Karpas-422 (cell line): ENCODE measurements around the gene ASB7. TPM values are rescaled to one million over a fixed set of nuclear protein-coding genes. Genes with fewer than 3 reads are reported as not detected.

Experiments used
- DNase-seq: peaks from one replicate; pipeline ENCODE4 v3.0.0-alpha.2; 2015
- H2AFZ ChIP-seq: fragments of 200-600 bp; sonication (generic); 2 replicates; pipeline ENCODE4 v1.6.1; 2014; ENCODE audit warnings: antibody characterized with exemption, low read length, mixed read lengths
- H3K27ac ChIP-seq: fragments of 200-600 bp; sonication (generic); 2 replicates; pipeline ENCODE4 v1.5.1; 2014; ENCODE audit warnings: mild to moderate bottlenecking, low read length, moderate library complexity
- H3K27me3 ChIP-seq: fragments of 200-600 bp; sonication (generic); 2 replicates; pipeline ENCODE4 v1.6.1; 2014; ENCODE audit warnings: low read length, mixed read lengths
- H3K36me3 ChIP-seq: fragments of 200-600 bp; sonication (generic); 2 replicates; pipeline ENCODE4 v1.6.1; 2014; ENCODE audit warnings: low read length, mixed read lengths; ENCODE audit not compliant: insufficient read depth
- H3K4me1 ChIP-seq: fragments of 200-600 bp; sonication (generic); 2 replicates; pipeline ENCODE4 v1.6.1; 2014; ENCODE audit warnings: mild to moderate bottlenecking, low read length, mixed read lengths
- H3K4me2 ChIP-seq: fragments of 200-600 bp; sonication (generic); 2 replicates; pipeline ENCODE4 v1.6.1; 2014; ENCODE audit warnings: low read length, low read depth, mild to moderate bottlenecking; ENCODE audit not compliant: poor library complexity, severe bottlenecking
- H3K4me3 ChIP-seq: fragments of 200-600 bp; sonication (generic); 2 replicates; pipeline ENCODE4 v1.5.1; 2014; ENCODE audit warnings: mild to moderate bottlenecking, antibody characterized with exemption, low read length, mixed read lengths
- H3K79me2 ChIP-seq: fragments of 200-600 bp; sonication (generic); 2 replicates; pipeline ENCODE4 v1.6.1; 2014; ENCODE audit warnings: mild to moderate bottlenecking, low read length, mixed read lengths
- H3K9ac ChIP-seq: fragments of 200-600 bp; sonication (generic); 2 replicates; pipeline ENCODE4 v1.6.0; 2014; ENCODE audit warnings: low read length
- H3K9me2 ChIP-seq: fragments of 200-600 bp; sonication (generic), shearing (Covaris generic); replicated peaks from 2 replicates; pipeline ENCODE4 v1.6.0; 2014; ENCODE audit warnings: mild to moderate bottlenecking, low read length, moderate library complexity; ENCODE audit not compliant: insufficient read depth
- H3K9me3 ChIP-seq: fragments of 300-700, 200-600 bp; sonication (generic); 2 replicates; pipeline ENCODE4 v1.6.1; 2014; ENCODE audit warnings: low read length, mixed read lengths
- H4K20me1 ChIP-seq: fragments of 200-600 bp; sonication (generic); 2 replicates; pipeline ENCODE4 v1.6.1; 2014; ENCODE audit warnings: mild to moderate bottlenecking, antibody characterized with exemption, low read length, low read depth; ENCODE audit not compliant: insufficient read depth
- total RNA-seq: library from RNA; depleted of rRNA; stranded (reverse); fragments of >200 nt; shearing (Covaris generic); gene quantifications from 2 replicates; pipeline ENCODE4 v1.2.3, GENCODE V29; 2014; ENCODE audit warnings: low replicate concordance

Gene ASB7
- total RNA-seq, 1 experiment from 2014 or later = 23.9 TPM

GRCh38 chr15:100616700-100617099, 14.3 kb downstream of the ASB7 start:
- DNase-seq = no peak
- H3K4me3 ChIP-seq = no peak overlapping the region
- peaks cover 32% of the 10 kb centered on the region; the same call in 1 of the 2 replicates for H4K20me1 ChIP-seq
- H3K27me3 ChIP-seq = no peaks in the 10 kb centered on the region
- no peak overlapping the region for H3K27ac ChIP-seq
- H3K36me3 ChIP-seq = peaks cover 40% of the 10 kb centered on the region
- peaks cover 19% of the 10 kb centered on the region for H3K79me2 ChIP-seq
- no peaks in the 10 kb centered on the region for H3K9me3 ChIP-seq
- no peak overlapping the region for H2AFZ ChIP-seq
- no peak overlapping the region for H3K4me2 ChIP-seq
- H3K9me2 ChIP-seq = no peaks in the 10 kb centered on the region
- peaks cover 11% of the 10 kb centered on the region for H3K4me1 ChIP-seq
- H3K9ac ChIP-seq = no peak overlapping the region

GRCh38 chr15:100623301-100623700, 20.9 kb downstream of the ASB7 start:
- H3K4me2 ChIP-seq = no peak overlapping the region
- H2AFZ ChIP-seq = no peak overlapping the region
- H3K4me3 ChIP-seq = no peak overlapping the region
- no peak overlapping the region for H3K27ac ChIP-seq
- H3K79me2 ChIP-seq = peaks cover 7% of the 10 kb centered on the region
- H3K36me3 ChIP-seq = peaks cover 19% of the 10 kb centered on the region
- H3K27me3 ChIP-seq = no peaks in the 10 kb centered on the region
- H4K20me1 ChIP-seq = peaks cover 17% of the 10 kb centered on the region
- H3K4me1 ChIP-seq = peaks cover 28% of the 10 kb centered on the region
- H3K9me3 ChIP-seq = no peaks in the 10 kb centered on the region
- H3K9me2 ChIP-seq = no peaks in the 10 kb centered on the region
- DNase-seq = peak; percentile 59
- no peak overlapping the region for H3K9ac ChIP-seq

GRCh38 chr15:100627789-100628395, 25.5 kb downstream of the ASB7 start:
- peaks cover 44% of the 10 kb centered on the region for H3K79me2 ChIP-seq
- H3K4me1 ChIP-seq = peaks cover 11% of the 10 kb centered on the region
- H3K4me3 ChIP-seq = no peak overlapping the region
- no peak overlapping the region for H2AFZ ChIP-seq
- peaks cover 16% of the 10 kb centered on the region for H4K20me1 ChIP-seq
- H3K4me2 ChIP-seq = no peak overlapping the region
- DNase-seq = peak; percentile 89
- no peak overlapping the region for H3K9ac ChIP-seq
- H3K36me3 ChIP-seq = peaks cover 18% of the 10 kb centered on the region; the same call in 1 of the 2 replicates
- H3K27ac ChIP-seq = no peak overlapping the region
- H3K27me3 ChIP-seq = no peaks in the 10 kb centered on the region
- no peaks in the 10 kb centered on the region for H3K9me2 ChIP-seq
- no peaks in the 10 kb centered on the region for H3K9me3 ChIP-seq

- Histone ChIP-seq H3K9ac (no peak overlapping the region), H4K20me1 (peaks cover 18% of the 10 kb centered on the region), H3K4me1 (peaks cover 3% of the 10 kb centered on the region; the same call in 1 of the 2 replicates), H2AFZ (no peak overlapping the region), H3K4me2 (no peak overlapping the region), H3K9me2 (no peaks in the 10 kb centered on the region), H3K4me3 (no peak overlapping the region), H3K36me3 (peaks cover 18% of the 10 kb centered on the region; the same call in 1 of the 2 replicates), H3K9me3 (no peaks in the 10 kb centered on the region), H3K79me2 (peaks cover 47% of the 10 kb centered on the region), H3K27ac (no peak overlapping the region), H3K27me3 (no peaks in the 10 kb centered on the region)
- no peak for DNase-seq
Observed at GRCh38 chr15:100628746-100629145, 26.4 kb downstream of the ASB7 start.

GRCh38 chr15:100631831-100632230, 29.4 kb downstream of the ASB7 start:
- Histone ChIP-seq H3K9ac (no peak overlapping the region), H3K4me1 (peaks cover 3% of the 10 kb centered on the region; the same call in 1 of the 2 replicates), H3K27ac (no peak overlapping the region), H3K27me3 (no peaks in the 10 kb centered on the region), H4K20me1 (peaks cover 23% of the 10 kb centered on the region), H3K4me2 (no peak overlapping the region), H3K4me3 (no peak overlapping the region), H3K79me2 (peaks cover 73% of the 10 kb centered on the region), H3K9me2 (no peaks in the 10 kb centered on the region), H3K36me3 (peaks cover 18% of the 10 kb centered on the region; the same call in 1 of the 2 replicates), H2AFZ (no peak overlapping the region), H3K9me3 (no peaks in the 10 kb centered on the region)
- DNase-seq = no peak

- H3K4me3 ChIP-seq = no peak overlapping the region
- H3K9ac ChIP-seq = no peak overlapping the region
- DNase-seq = no peak
- peaks cover 18% of the 10 kb centered on the region; the same call in 1 of the 2 replicates for H3K36me3 ChIP-seq
- H3K9me2 ChIP-seq = no peaks in the 10 kb centered on the region
- no peaks in the 10 kb centered on the region for H3K9me3 ChIP-seq
- H3K79me2 ChIP-seq = peaks cover 82% of the 10 kb centered on the region
- peaks cover 24% of the 10 kb centered on the region for H4K20me1 ChIP-seq
- H3K27ac ChIP-seq = no peak overlapping the region
- no peak overlapping the region for H2AFZ ChIP-seq
- no peaks in the 10 kb centered on the region for H3K27me3 ChIP-seq
- H3K4me2 ChIP-seq = no peak overlapping the region
- H3K4me1 ChIP-seq = no peaks in the 10 kb centered on the region
Observed at GRCh38 chr15:100633763-100634075, 31.3 kb downstream of the ASB7 start.

- Histone ChIP-seq H3K9me2 (no peaks in the 10 kb centered on the region), H3K9ac (no peak overlapping the region), H2AFZ (no peak overlapping the region), H3K4me1 (no peaks in the 10 kb centered on the region), H3K4me3 (no peak overlapping the region), H3K9me3 (no peaks in the 10 kb centered on the region), H3K79me2 (peaks cover 81% of the 10 kb centered on the region), H3K4me2 (no peak overlapping the region), H3K27me3 (no peaks in the 10 kb centered on the region), H4K20me1 (peaks cover 24% of the 10 kb centered on the region), H3K36me3 (peaks cover 4% of the 10 kb centered on the region; the same call in 1 of the 2 replicates), H3K27ac (no peak overlapping the region)
- no peak for DNase-seq
Observed at GRCh38 chr15:100635406-100636071, 33.1 kb downstream of the ASB7 start.

- H4K20me1 ChIP-seq = peaks cover 18% of the 10 kb centered on the region
- no peak for DNase-seq
- H3K9me2 ChIP-seq = no peaks in the 10 kb centered on the region
- no peak overlapping the region for H3K4me2 ChIP-seq
- no peaks in the 10 kb centered on the region for H3K4me1 ChIP-seq
- H3K9ac ChIP-seq = no peak overlapping the region
- H3K79me2 ChIP-seq = peaks cover 89% of the 10 kb centered on the region
- H3K27ac ChIP-seq = no peak overlapping the region
- H3K27me3 ChIP-seq = no peaks in the 10 kb centered on the region
- no peaks in the 10 kb centered on the region for H3K9me3 ChIP-seq
- H3K4me3 ChIP-seq = no peak overlapping the region
- H3K36me3 ChIP-seq = no peaks in the 10 kb centered on the region
- H2AFZ ChIP-seq = no peak overlapping the region
Observed at GRCh38 chr15:100638177-100638730, 35.9 kb downstream of the ASB7 start.
